ENCODE data around the gene GGN. TPM values are rescaled to one million over a fixed set of nuclear protein-coding genes. Genes with fewer than 3 reads are reported as not detected.
"Not testable (repeated sequence)": the region's sequence is repeated elsewhere in the genome, so short reads cannot be mapped to it uniquely, and the experiment has no call there.

GGN gene
- total RNA-seq, 6 experiments from 2014 or later, result not detected

DNA sequence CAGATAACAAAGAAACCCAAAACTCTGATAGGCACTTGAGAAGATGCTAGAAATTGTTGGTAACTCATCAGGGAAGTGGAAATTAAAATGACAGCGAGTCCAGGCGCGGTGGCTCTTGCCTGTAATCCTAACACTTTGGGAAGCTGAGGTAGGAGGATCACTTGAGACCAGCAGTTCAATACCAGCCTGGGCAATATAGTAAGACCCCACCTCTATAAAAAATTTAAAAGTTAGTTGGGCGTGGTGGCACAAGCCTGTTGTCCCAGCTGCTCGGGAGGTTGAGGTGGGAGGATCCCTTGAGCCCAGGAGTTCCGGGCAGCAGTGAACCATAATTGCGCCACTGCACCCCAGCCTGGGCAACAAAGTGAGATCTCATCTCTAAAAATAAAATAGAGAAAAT is 43.1 kb upstream of the GGN start:
- Histone ChIP-seq H3K36me3 (no peaks in the 10 kb centered on the region), H3K9me3 (no peaks in the 10 kb centered on the region), H3K27ac (no peak overlapping the region), H3K4me1 (no peaks in the 10 kb centered on the region), H3K4me3 (no peak overlapping the region), H3K27me3 (peaks cover 4 to 7% of the 10 kb centered on the region in 2 donors)
- no peak for DNase-seq
- TF ChIP-seq, protein P1, sequence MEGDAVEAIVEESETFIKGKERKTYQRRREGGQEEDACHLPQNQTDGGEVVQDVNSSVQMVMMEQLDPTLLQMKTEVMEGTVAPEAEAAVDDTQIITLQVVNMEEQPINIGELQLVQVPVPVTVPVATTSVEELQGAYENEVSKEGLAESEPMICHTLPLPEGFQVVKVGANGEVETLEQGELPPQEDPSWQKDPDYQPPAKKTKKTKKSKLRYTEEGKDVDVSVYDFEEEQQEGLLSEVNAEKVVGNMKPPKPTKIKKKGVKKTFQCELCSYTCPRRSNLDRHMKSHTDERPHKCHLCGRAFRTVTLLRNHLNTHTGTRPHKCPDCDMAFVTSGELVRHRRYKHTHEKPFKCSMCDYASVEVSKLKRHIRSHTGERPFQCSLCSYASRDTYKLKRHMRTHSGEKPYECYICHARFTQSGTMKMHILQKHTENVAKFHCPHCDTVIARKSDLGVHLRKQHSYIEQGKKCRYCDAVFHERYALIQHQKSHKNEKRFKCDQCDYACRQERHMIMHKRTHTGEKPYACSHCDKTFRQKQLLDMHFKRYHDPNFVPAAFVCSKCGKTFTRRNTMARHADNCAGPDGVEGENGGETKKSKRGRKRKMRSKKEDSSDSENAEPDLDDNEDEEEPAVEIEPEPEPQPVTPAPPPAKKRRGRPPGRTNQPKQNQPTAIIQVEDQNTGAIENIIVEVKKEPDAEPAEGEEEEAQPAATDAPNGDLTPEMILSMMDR (IDR thresholded peaks at IDR 0.05), result no peak
- TF ChIP-seq POLR2A (IDR thresholded peaks at IDR 0.05), result no peak
- WGBS (ENCODE audit: insufficient coverage, low coverage, low lambda C conversion rate, missing lambda C conversion rate), result 79% methylated on average over 4 of the region's 7 CpGs
- ATAC-seq, result no peak
- intact Hi-C loops (cut with DNase I), result no loop called here

DNA sequence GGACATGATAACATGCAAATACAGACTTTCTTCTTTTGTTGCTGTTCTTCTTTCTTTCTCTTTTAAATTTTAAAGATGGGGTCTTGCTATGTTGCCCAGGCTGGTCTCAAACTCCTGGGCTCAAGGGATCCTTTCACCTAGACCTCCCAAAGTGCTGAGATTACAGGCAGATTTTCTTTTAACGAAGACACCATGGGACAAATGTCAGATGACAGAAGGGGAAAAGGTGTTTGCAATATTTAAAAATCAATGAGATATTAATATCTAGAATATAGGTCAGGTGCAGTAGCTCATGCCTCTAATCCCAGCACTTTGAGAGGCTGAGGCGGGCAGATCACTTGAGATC is 42.0 kb upstream of the GGN start:
- Histone ChIP-seq H3K9me3 (no peaks in the 10 kb centered on the region), H3K4me3 (no peak overlapping the region), H3K36me3 (no peaks in the 10 kb centered on the region), H3K27ac (no peak overlapping the region), H3K27me3 (peaks cover 3 to 4% of the 10 kb centered on the region in 2 donors), H3K4me1 (no peaks in the 10 kb centered on the region)
- ATAC-seq, result no peak
- intact Hi-C loops (cut with DNase I), result no loop called here
- TF ChIP-seq, protein P1 (IDR thresholded peaks at IDR 0.05), result no peak
- no peak for TF ChIP-seq POLR2A (IDR thresholded peaks at IDR 0.05)
- DNase-seq, result no peak
- 62% methylated on average over 2 of the region's 2 CpGs for WGBS (ENCODE audit: insufficient coverage, low coverage, low lambda C conversion rate, missing lambda C conversion rate)

DNA sequence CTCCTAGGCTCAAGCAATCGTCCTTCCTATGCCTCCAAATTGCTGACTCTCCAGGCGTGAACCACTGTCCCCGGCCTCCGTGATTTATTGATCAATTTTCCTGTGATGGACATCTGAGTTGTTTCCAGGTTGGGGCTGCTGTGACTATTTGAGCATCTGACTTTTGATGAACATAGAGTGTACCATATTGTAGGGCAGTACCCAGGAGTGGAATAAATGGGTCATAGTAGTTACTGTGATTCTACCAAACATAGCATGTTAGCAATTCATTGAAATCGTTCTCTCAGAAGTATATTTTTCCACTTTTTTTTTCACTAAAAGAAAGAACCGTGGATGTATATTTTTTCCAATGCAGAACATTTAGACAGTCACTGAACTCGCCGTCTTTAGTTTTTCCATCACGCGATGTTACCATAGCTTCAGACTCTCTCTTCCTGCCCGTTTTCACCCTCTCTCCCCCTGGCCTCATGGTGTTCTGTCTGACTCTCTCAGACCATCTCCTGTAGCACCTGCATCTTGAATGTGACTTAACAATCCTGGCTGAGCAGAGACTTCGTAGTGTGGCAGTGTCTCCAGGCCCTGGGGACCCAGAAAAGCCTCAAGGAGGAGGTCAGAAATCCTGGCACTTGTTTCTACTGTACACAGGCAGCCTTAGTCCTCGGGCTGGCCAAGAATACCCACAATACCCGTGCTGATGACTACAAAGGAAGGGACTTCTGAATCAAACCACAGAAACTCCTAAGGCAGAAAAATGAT is 41.4 kb upstream of the GGN start:
- Histone ChIP-seq H3K4me3 (no peak overlapping the region), H3K27ac (no peak overlapping the region), H3K9me3 (no peaks in the 10 kb centered on the region), H3K4me1 (no peaks in the 10 kb centered on the region), H3K36me3 (no peaks in the 10 kb centered on the region), H3K27me3 (no peaks in the 10 kb centered on the region)
- ATAC-seq, result no peak
- DNase-seq, result no peak
- TF ChIP-seq, protein P1 (IDR thresholded peaks at IDR 0.05), result no peak
- no peak for TF ChIP-seq POLR2A (IDR thresholded peaks at IDR 0.05)
- intact Hi-C loops (cut with DNase I), result no loop called here
- WGBS (ENCODE audit: insufficient coverage, low coverage, low lambda C conversion rate, missing lambda C conversion rate), result 36% methylated on average over 14 of the region's 14 CpGs

DNA sequence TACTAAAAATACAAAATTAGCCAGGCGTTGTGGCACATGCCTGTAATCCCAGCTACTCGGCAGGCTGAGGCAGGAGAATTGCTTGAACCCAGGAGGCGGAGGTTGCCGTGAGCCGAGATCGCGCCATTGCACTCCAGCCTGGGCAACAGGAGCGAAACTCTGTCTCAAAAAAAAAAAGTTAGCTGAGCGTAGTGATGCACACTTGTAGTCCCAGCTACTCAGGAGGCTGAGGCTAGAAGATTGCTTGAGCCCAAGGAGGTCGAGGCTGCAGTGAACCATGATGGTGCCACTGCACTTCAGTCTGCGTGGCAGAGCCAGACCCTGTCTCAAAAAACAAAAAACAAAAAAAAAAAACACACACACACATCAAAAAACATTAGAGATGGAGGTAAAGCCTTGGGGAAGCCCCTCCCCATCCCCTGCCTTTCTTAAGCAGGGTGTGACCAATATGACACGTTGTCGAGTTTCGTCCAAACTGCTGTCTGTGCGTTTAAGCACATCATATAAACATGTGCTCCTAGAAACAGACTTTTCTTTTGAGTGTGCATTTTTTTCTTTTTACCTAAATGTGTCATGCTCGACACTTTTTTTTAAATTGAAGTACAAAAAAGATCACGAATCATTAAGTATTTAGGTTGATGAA is 39.3 kb upstream of the GGN start:
- DNase-seq; H3K27ac ChIP-seq; ATAC-seq; H3K36me3 ChIP-seq; H3K4me3 ChIP-seq; H3K4me1 ChIP-seq; H3K9me3 ChIP-seq; intact Hi-C loops (cut with DNase I); H3K27me3 ChIP-seq: not testable (repeated sequence)
- 38% methylated on average over 10 of the region's 17 CpGs for WGBS (ENCODE audit: insufficient coverage, low coverage, low lambda C conversion rate, missing lambda C conversion rate)

DNA sequence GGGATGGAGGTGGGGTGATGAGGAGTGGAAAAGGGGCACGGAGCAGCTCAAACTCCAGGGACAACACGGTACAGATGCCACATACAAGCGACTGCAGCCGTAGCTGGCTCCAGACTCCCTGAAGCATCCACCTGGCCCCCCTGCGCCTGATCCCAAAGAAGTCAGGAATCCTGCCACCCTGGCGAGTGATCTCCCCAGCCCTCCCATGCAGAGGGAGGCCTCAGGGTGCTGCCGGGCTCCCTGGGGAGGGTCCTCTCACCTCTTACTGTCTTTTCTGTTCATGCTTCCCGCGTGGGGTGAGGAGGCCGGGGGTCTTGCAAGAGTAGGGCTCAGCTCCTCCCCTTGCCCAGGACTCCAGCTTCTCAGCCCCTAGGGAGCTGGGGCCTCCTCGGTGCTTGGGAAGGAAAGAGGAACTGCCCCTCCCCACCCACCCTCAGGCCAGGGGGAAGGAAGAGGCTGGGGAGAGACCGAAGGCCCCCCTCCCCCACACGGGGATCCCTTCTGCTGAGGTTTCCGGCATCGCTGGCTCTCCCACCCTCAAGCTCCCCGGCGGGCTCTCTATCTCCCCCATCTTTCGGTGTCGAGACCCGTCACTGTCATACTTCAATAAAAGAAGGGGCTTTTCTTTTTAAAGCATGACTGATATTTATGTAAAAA is 38.1 kb upstream of the GGN start, which contains the start of gene RASGRP4:
Gene RASGRP4 (minus strand): TSS at position 410 of the 657 bp plus-strand sequence. CDS start 128 bp downstream, at position 282.
- WGBS (ENCODE audit: insufficient coverage, low coverage, low lambda C conversion rate, missing lambda C conversion rate), result 12% methylated on average over 10 of the region's 20 CpGs
- Histone ChIP-seq H3K4me3 (peak within 1 kb of the TSS in 2 of 3 donors; percentile 25 to 38), H3K9me3 (no peaks in the 10 kb centered on the region), H3K27me3 (no peaks in the 10 kb centered on the region), H3K27ac (no peak within 1 kb of the TSS), H3K36me3 (no peaks in the 10 kb centered on the region), H3K4me1 (no peaks in the 10 kb centered on the region)
- no peak for TF ChIP-seq POLR2A (IDR thresholded peaks at IDR 0.05)
- TF ChIP-seq, protein P1 (IDR thresholded peaks at IDR 0.05), result no peak
- ATAC-seq (peak; percentile 61 to 72 (median 66)), DNase-seq (peak; percentile 49 to 61 (median 57))
- intact Hi-C loops (cut with DNase I), result no loop called here

Measured in right lobe of liver (tissue), 6 donors.